Breast epithelium (tissue), 4 donors: ENCODE results near the gene FANK1. TPM values are rescaled to one million over a fixed set of nuclear protein-coding genes. Genes with fewer than 3 reads are reported as not detected.

Source experiments
- DNase-seq, 2 donors: peaks; one replicate each; pipeline ENCODE4 v3.0.0-alpha.2; 2019; ENCODE audit warnings: low spot score in 2 of 2
- H3K27ac ChIP-seq, 2 donors: fragments of 200-600 bp; sonication (generic) in 1 of 2; one replicate each; pipeline ENCODE4 v1.5.1; 2016 to 2019; ENCODE audit warnings: mild to moderate bottlenecking in 1 of 2
- H3K27me3 ChIP-seq, 2 donors: fragments of 200-600 bp; sonication (generic) in 1 of 2; one replicate each; pipeline versions ENCODE4 v1.5.1 to v1.6.0; 2017 to 2019; ENCODE audit warnings: control low read depth in 1 of 2, mild to moderate bottlenecking in 1 of 2
- H3K36me3 ChIP-seq: fragments of 200-600 bp; one replicate; pipeline ENCODE4 v1.5.1; 2019
- H3K4me1 ChIP-seq, 2 donors: fragments of 200-600 bp; sonication (generic); one replicate each; pipeline ENCODE4 v1.5.1; 2016 to 2019; ENCODE audit warnings: control low read depth in 1 of 2
- H3K4me3 ChIP-seq, 3 donors: fragments of 200-600 bp; sonication (generic); 1 replicate in 2 of 3; 2 replicates in 1 of 3; pipeline ENCODE4 v1.5.1; 2016 to 2019; ENCODE audit warnings: mild to moderate bottlenecking in 3 of 3, moderate library complexity in 2 of 3
- H3K9me3 ChIP-seq, 2 donors: fragments of 200-600 bp; sonication (generic) in 1 of 2; one replicate each; pipeline ENCODE4 v1.5.1; 2016 to 2019; ENCODE audit warnings: control low read depth in 1 of 2
- POLR2A ChIP-seq: fragments of 450-650 bp; IDR thresholded peaks from one replicate; pipeline ENCODE4 v1.6.1; 2016; ENCODE audit warnings: antibody characterized with exemption, mild to moderate bottlenecking, moderate library complexity
- POLR2AphosphoS5 ChIP-seq, 3 donors: sonication (generic); formaldehyde crosslinking; IDR thresholded peaks; one replicate each; pipeline ENCODE4 v1.6.1; 2017; ENCODE audit warnings: antibody characterized with exemption in 3 of 3
- intact Hi-C: fragments of 100-400 bp; cut with DNase I; formaldehyde crosslinking; loops from one replicate; pipeline ENCODE4 v1.15.1; 2023; ENCODE audit warnings: low total_unique reads
- total RNA-seq, 3 donors: library from RNA; depleted of rRNA; stranded (reverse); fragments of >200 nt; gene quantifications; one replicate each; pipeline ENCODE4 v1.1.0, GENCODE V29; 2016
- TF ChIP-seq, protein P1 (sequence below), 3 donors: fragments of 450-650 bp; IDR thresholded peaks; one replicate each; pipeline ENCODE4 v1.5.1; 2016 to 2017; ENCODE audit warnings: antibody characterized with exemption in 3 of 3, mild to moderate bottlenecking in 3 of 3, moderate library complexity in 3 of 3

FANK1 gene
- total RNA-seq, 3 donors from 2014 or later: 2.6 to 18.1 (median 13.8) TPM

GRCh38 chr10:126009650-126010049 lies 113.3 kb downstream of the FANK1 start:
- H3K4me1 ChIP-seq: no peaks in the 10 kb centered on the region
- H3K9me3 ChIP-seq: no peaks in the 10 kb centered on the region
- H3K27ac ChIP-seq: no peak overlapping the region
- H3K4me3 ChIP-seq: no peak overlapping the region
- H3K36me3 ChIP-seq: no peaks in the 10 kb centered on the region
- TF ChIP-seq POLR2AphosphoS5 (IDR thresholded peaks at IDR 0.05): no peak
- TF ChIP-seq POLR2A: no peak
- TF ChIP-seq, protein P1, sequence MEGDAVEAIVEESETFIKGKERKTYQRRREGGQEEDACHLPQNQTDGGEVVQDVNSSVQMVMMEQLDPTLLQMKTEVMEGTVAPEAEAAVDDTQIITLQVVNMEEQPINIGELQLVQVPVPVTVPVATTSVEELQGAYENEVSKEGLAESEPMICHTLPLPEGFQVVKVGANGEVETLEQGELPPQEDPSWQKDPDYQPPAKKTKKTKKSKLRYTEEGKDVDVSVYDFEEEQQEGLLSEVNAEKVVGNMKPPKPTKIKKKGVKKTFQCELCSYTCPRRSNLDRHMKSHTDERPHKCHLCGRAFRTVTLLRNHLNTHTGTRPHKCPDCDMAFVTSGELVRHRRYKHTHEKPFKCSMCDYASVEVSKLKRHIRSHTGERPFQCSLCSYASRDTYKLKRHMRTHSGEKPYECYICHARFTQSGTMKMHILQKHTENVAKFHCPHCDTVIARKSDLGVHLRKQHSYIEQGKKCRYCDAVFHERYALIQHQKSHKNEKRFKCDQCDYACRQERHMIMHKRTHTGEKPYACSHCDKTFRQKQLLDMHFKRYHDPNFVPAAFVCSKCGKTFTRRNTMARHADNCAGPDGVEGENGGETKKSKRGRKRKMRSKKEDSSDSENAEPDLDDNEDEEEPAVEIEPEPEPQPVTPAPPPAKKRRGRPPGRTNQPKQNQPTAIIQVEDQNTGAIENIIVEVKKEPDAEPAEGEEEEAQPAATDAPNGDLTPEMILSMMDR (IDR thresholded peaks at IDR 0.05): no peak
- no peak for DNase-seq
- H3K27me3 ChIP-seq: no peaks in the 10 kb centered on the region
- intact Hi-C loops: no loop called here

DNA sequence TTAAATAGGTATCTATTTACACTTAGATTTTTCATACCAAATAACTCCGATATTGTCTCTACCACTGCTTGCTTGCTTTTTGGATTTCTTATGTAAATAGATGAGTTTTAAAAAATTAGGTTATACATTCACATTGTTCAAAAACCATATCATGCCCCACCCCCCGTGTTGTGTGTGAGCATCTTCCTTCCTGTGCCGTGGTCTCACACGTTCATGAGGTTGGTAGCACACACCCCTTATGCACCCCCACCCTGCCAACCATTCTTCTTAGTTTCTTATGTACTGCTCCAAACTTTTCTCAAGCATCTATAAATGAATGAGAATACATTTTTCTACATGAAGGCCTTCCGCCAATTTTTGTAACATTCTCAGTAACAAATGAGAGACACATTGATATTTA lies 115.6 kb downstream of the FANK1 start:
- intact Hi-C loops: no loop called here
- Histone ChIP-seq H3K27ac (no peak overlapping the region), H3K4me3 (no peak overlapping the region), H3K4me1 (no peaks in the 10 kb centered on the region), H3K36me3 (no peaks in the 10 kb centered on the region), H3K27me3 (no peaks in the 10 kb centered on the region), H3K9me3 (no peaks in the 10 kb centered on the region)
- TF ChIP-seq POLR2A (no peak), POLR2AphosphoS5 (IDR thresholded peaks at IDR 0.05) (no peak)
- TF ChIP-seq, protein P1 (IDR thresholded peaks at IDR 0.05): no peak
- no peak for DNase-seq

DNA sequence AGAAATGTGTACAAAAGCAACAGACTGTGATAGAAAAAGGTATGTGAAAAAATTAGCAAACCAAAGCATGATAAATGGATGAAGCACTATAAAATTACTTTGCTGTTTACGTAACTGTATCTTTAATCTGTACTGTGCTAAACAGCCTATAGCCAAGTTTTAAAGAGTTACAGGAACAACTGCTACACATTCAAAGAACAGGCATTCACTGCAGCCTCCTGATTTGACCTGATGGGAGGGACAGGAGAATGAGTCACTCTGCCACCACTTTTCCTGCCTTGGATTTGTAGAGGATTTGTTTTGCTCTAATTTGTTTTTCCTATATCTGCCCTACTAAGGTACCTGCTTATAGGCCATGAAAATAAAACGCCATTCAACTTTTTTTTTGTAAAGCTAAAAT lies 116.1 kb downstream of the FANK1 start:
- DNase-seq: no peak
- no peaks in the 10 kb centered on the region for H3K4me1 ChIP-seq
- no peak for TF ChIP-seq POLR2AphosphoS5 (IDR thresholded peaks at IDR 0.05)
- TF ChIP-seq, protein P1 (IDR thresholded peaks at IDR 0.05): no peak
- TF ChIP-seq POLR2A: no peak
- no peak overlapping the region for H3K27ac ChIP-seq
- no peak overlapping the region for H3K4me3 ChIP-seq
- no peaks in the 10 kb centered on the region for H3K9me3 ChIP-seq
- intact Hi-C loops: no loop called here
- H3K36me3 ChIP-seq: no peaks in the 10 kb centered on the region
- no peaks in the 10 kb centered on the region for H3K27me3 ChIP-seq

DNA sequence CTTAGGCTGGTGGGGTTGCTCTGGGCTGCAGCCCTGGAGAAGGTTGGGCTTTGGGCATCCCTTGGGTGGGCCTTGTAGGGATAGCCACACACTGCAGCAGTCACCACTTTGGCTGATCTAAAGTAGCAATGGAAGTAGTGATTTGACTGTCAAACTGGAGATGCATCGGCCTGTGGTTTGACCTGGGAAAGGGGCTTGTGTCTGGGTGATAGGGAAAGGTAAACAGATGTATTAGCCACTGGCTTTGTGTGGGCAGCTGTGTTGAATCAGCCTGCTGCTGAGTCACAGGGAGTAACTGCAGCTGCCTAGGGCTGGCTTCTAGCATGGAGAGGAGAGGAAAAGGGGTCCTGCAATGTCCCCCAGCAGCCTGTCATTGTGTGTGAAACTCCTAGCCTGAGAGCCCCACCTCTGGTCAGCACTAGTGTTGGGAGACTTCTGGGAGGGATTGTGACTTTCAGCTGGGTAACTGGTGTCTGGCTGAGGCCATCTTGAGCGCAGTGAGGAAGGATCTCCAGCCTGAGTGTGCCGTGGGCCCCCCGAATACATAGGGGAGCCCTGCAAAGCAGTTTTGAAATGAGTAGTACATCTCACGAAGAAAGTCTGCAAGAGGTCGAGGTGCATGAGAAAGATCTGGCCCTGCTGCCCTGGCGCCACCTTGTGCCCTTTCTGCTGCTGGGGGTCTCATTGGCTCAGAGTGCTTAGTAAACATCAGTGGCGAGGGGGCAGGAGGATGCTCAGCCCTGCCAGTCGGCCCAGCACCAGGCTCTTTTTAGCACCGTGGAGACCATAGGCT lies 117.3 kb downstream of the FANK1 start:
- TF ChIP-seq POLR2A (no peak), POLR2AphosphoS5 (IDR thresholded peaks at IDR 0.05) (no peak)
- TF ChIP-seq, protein P1 (IDR thresholded peaks at IDR 0.05): no peak
- Histone ChIP-seq H3K4me3 (no peak overlapping the region), H3K9me3 (no peaks in the 10 kb centered on the region), H3K36me3 (no peaks in the 10 kb centered on the region), H3K27me3 (no peaks in the 10 kb centered on the region), H3K27ac (peak overlapping the region in 1 of 2 donors; percentile 48), H3K4me1 (no peaks in the 10 kb centered on the region)
- intact Hi-C loops: no loop called here
- DNase-seq: no peak

DNA sequence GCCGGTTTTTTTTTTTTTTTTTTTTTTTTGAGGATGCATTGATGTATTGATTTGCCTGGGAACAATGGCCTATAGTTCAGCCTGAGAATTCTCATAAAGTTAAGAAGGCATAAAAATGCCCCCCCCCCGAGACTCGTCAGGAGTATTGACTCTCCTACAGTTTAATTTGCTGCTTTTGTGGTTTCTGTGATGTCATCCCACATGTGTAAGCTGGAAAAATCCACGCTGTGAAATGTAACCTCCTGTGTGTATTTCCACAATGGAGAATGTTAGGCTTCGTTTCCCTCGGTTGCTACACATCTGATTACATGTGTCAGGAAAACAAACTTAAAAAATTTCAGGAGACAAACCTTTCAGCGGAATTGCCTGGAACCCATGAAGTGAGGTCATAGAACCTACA lies 117.9 kb downstream of the FANK1 start:
- DNase-seq: no peak
- intact Hi-C loops: no loop called here

More for the DNA sequence above, 117.9 kb downstream of the FANK1 start:
- Histone ChIP-seq H3K27ac (no peak overlapping the region), H3K4me1 (no peaks in the 10 kb centered on the region), H3K9me3 (no peaks in the 10 kb centered on the region), H3K4me3 (no peak overlapping the region), H3K36me3 (no peaks in the 10 kb centered on the region), H3K27me3 (no peaks in the 10 kb centered on the region)
- TF ChIP-seq, protein P1 (IDR thresholded peaks at IDR 0.05): no peak
- TF ChIP-seq POLR2AphosphoS5 (IDR thresholded peaks at IDR 0.05): no peak
- no peak for TF ChIP-seq POLR2A
